Measurements from ENCODE around the gene NINJ2.
"Not testable (repeated sequence)": the region's sequence is repeated elsewhere in the genome, so short reads cannot be mapped to it uniquely, and the experiment has no call there.

The NINJ2 gene

GRCh38 chr12:669576-669945 is 6.3 kb upstream of the NINJ2 start:
- no peak for DNase-seq

- DNase-seq = no peak
Observed at GRCh38 chr12:668090-668481, 4.8 kb upstream of the NINJ2 start.

GRCh38 chr12:666766-667308 is 3.6 kb upstream of the NINJ2 start:
- no peak for DNase-seq

GRCh38 chr12:666066-666465 is 2.8 kb upstream of the NINJ2 start:
- DNase-seq = no peak

- DNase-seq = no peak
Observed at GRCh38 chr12:664779-665092, 1.5 kb upstream of the NINJ2 start.

- no peak for DNase-seq
Observed at GRCh38 chr12:664075-664778, 982 bp upstream of the NINJ2 start.

GRCh38 chr12:662566-663292 is 516 bp downstream of the NINJ2 start:
- DNase-seq = no peak

- no peak for DNase-seq
Observed at GRCh38 chr12:661720-662486, 1.3 kb downstream of the NINJ2 start.

- DNase-seq = no peak
Observed at GRCh38 chr12:659090-659683, 4.1 kb downstream of the NINJ2 start.

GRCh38 chr12:650983-651382 is 12.3 kb downstream of the NINJ2 start:
- DNase-seq = no peak

- no peak for DNase-seq
Observed at GRCh38 chr12:647385-648085, 15.7 kb downstream of the NINJ2 start.

- no peak for DNase-seq
Observed at GRCh38 chr12:646442-647384, 16.5 kb downstream of the NINJ2 start.

- DNase-seq = no peak
Observed at GRCh38 chr12:645563-646071, 17.6 kb downstream of the NINJ2 start.

GRCh38 chr12:644818-645552 is 18.3 kb downstream of the NINJ2 start:
- DNase-seq = no peak

GRCh38 chr12:644303-644639 is 19.0 kb downstream of the NINJ2 start:
- no peak for DNase-seq

- no peak for DNase-seq
Observed at GRCh38 chr12:643475-644302, 19.6 kb downstream of the NINJ2 start.

- peak; percentile 75 for DNase-seq
Observed at GRCh38 chr12:642633-643474, 20.4 kb downstream of the NINJ2 start.

GRCh38 chr12:641321-641720 is 21.9 kb downstream of the NINJ2 start:
- not testable (repeated sequence) for DNase-seq

- no peak for DNase-seq
Observed at GRCh38 chr12:640773-641172, 22.5 kb downstream of the NINJ2 start.
